ENCODE data around the gene C1orf210.

C1orf210 gene

GRCh38 chr1:43312212-43312623, 26.8 kb upstream of the C1orf210 start:
- no peak for DNase-seq

- DNase-seq, result no peak
Observed at GRCh38 chr1:43311521-43311920, 26.1 kb upstream of the C1orf210 start.

GRCh38 chr1:43309405-43310025, 24.1 kb upstream of the C1orf210 start:
- no peak for DNase-seq

- DNase-seq, result no peak
Observed at GRCh38 chr1:43308635-43309404, 23.4 kb upstream of the C1orf210 start.

- no peak for DNase-seq
Observed at GRCh38 chr1:43307458-43308158, 22.2 kb upstream of the C1orf210 start.

- no peak for DNase-seq
Observed at GRCh38 chr1:43306688-43307457, 21.5 kb upstream of the C1orf210 start.

- DNase-seq, result no peak
Observed at GRCh38 chr1:43305926-43306687, 20.7 kb upstream of the C1orf210 start.

GRCh38 chr1:43305461-43305860, 20.1 kb upstream of the C1orf210 start:
- DNase-seq, result no peak

- no peak for DNase-seq
Observed at GRCh38 chr1:43304771-43305300, 19.5 kb upstream of the C1orf210 start.

- DNase-seq, result peak in 1 of 4 experiments; percentile 19
Observed at GRCh38 chr1:43304314-43304681, 18.9 kb upstream of the C1orf210 start.

- DNase-seq, result no peak
Observed at GRCh38 chr1:43303471-43304313, 18.3 kb upstream of the C1orf210 start.

GRCh38 chr1:43302721-43303470, 17.5 kb upstream of the C1orf210 start:
- DNase-seq, result peak in 1 of 4 experiments; percentile 20

- peak in 1 of 4 experiments; percentile 12 for DNase-seq
Observed at GRCh38 chr1:43302201-43302600, 16.8 kb upstream of the C1orf210 start.

- peak in 2 of 4 experiments; percentile 24 to 28 for DNase-seq
Observed at GRCh38 chr1:43300378-43301094, 15.2 kb upstream of the C1orf210 start, which contains the start of gene TIE1. TIE1 (plus strand) TSS chr1:43300982; CDS start chr1:43301072, 90 bp downstream.

GRCh38 chr1:43299101-43299500, 13.7 kb upstream of the C1orf210 start:
- DNase-seq, result no peak

- DNase-seq, result no peak
Observed at GRCh38 chr1:43298055-43298454, 12.7 kb upstream of the C1orf210 start.

- no peak for DNase-seq
Observed at GRCh38 chr1:43296207-43296606, 10.8 kb upstream of the C1orf210 start.

GRCh38 chr1:43294761-43295160, 9.4 kb upstream of the C1orf210 start:
- DNase-seq, result no peak

All from suppressor macrophage (primary cell).